ENCODE measurements around the gene SP3.

SP3 gene

GRCh38 chr2:173962583-173963110, 2.5 kb downstream of the SP3 start:
- no peak for DNase-seq (ENCODE audit: low spot score)
- H3K4me3 ChIP-seq: peak overlapping the region; percentile 99
- no peak for TF ChIP-seq CTCF (IDR thresholded peaks at IDR 0.05)
- H3K27ac ChIP-seq: peak overlapping the region; percentile 94 to 100

GRCh38 chr2:173962031-173962430, 3.1 kb downstream of the SP3 start:
- peak overlapping the region in 1 of 2 donors; percentile 69 for H3K27ac ChIP-seq
- peak overlapping the region; percentile 99 for H3K4me3 ChIP-seq
- no peak for TF ChIP-seq CTCF (IDR thresholded peaks at IDR 0.05)
- no peak for DNase-seq (ENCODE audit: low spot score)

GRCh38 chr2:173961346-173961705, 3.8 kb downstream of the SP3 start:
- no peak for DNase-seq (ENCODE audit: low spot score)
- no peak for TF ChIP-seq CTCF (IDR thresholded peaks at IDR 0.05)
- Histone ChIP-seq H3K27ac (peak overlapping the region in 1 of 2 donors; percentile 18), H3K4me3 (no peak overlapping the region)

- peak overlapping the region in 1 of 2 donors; percentile 38 for H3K27ac ChIP-seq
- TF ChIP-seq CTCF (IDR thresholded peaks at IDR 0.05): no peak
- peak overlapping the region; percentile 25 for H3K4me3 ChIP-seq
- DNase-seq (ENCODE audit: low spot score): no peak
These were observed 5.3 kb downstream of the SP3 start for GRCh38 chr2:173959909-173960308.

GRCh38 chr2:173959358-173959884, 5.8 kb downstream of the SP3 start:
- TF ChIP-seq CTCF (IDR thresholded peaks at IDR 0.05): no peak
- H3K4me3 ChIP-seq: no peak overlapping the region
- H3K27ac ChIP-seq: no peak overlapping the region
- DNase-seq (ENCODE audit: low spot score): no peak

- no peak for DNase-seq (ENCODE audit: low spot score)
- H3K27ac ChIP-seq: no peak overlapping the region
- no peak for TF ChIP-seq CTCF (IDR thresholded peaks at IDR 0.05)
- H3K4me3 ChIP-seq: no peak overlapping the region
These were observed 6.9 kb downstream of the SP3 start for GRCh38 chr2:173958198-173958846.

- no peak for DNase-seq (ENCODE audit: low spot score)
- no peak overlapping the region for H3K27ac ChIP-seq
- no peak overlapping the region for H3K4me3 ChIP-seq
- no peak for TF ChIP-seq CTCF (IDR thresholded peaks at IDR 0.05)
These were observed 7.7 kb downstream of the SP3 start for GRCh38 chr2:173957517-173957916.

Data from coronary artery (tissue), 2 donors.